ENCODE measurements around the gene ZFP36L2. TPM values are rescaled to one million over a fixed set of nuclear protein-coding genes. Genes with fewer than 3 reads are reported as not detected.
A peak's percentile ranks its signal among the peaks of the same experiment; 100 is the strongest.

The ZFP36L2 gene
- total and polyA plus RNA-seq, 10 of the 15 experiments (the other 5 are each of a cell fraction or from before 2014, with no cell fraction given), result 4.3 to 64.9 (median 19.5) TPM

DNA sequence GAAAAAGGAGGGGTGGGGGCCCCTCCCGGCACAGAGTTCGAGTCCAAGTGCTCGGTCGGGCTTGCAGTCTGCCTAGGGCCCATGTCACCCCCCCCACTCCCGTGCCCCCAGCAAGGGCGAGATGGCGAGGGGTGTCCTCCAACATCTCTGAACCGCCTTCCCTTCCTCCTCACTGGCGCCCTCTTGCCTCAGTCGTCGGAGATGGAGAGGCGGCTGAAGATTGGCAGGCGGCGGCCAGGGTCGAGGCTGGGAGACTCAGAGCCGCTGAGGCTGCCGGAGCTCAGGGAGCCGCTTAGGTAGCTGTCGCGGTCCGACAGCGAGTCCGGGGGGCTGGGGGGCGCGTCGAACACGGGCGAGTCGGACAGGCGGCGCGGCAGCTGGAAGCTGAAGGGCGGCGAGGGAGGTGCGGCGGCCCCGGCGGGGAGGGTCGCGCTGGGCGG lies 2.3 kb downstream of the ZFP36L2 start (continued):
- TF ChIP-seq ATF2 (IDR thresholded peaks at IDR 0.05; ENCODE audit: low read length) (no peak), CBFB (IDR thresholded peaks at IDR 0.05; ENCODE audit: low read depth) (0 out of 2 replicates have a peak, but pooled peaks have one; percentile 48), LARP7 (IDR thresholded peaks at IDR 0.05) (peak; percentile 92), HDGF (IDR thresholded peaks at IDR 0.05) (peak; percentile 85), CHD1 (IDR thresholded peaks at IDR 0.05; ENCODE audit: low read depth, low read length) (0 out of 2 replicates have a peak, but pooled peaks have one; percentile 58), BACH1 (IDR thresholded peaks at IDR 0.05; ENCODE audit: borderline replicate concordance) (peak; percentile 35; the same call in 1 of the 2 replicates), GATAD2B (conservative IDR thresholded peaks at IDR 0.05; ENCODE audit: low read depth) (peak; percentile 90; the same call in 1 of the 2 replicates), PKNOX1 (IDR thresholded peaks at IDR 0.05) (peak; percentile 95), RCOR1 (conservative IDR thresholded peaks at IDR 0.05; ENCODE audit: low read depth, low read length) (0 out of 2 replicates have a peak, but pooled peaks have one; percentile 30), IKZF2 (IDR thresholded peaks at IDR 0.05) (peak; percentile 36 to 45; a peak in 2 of 4 replicates), BHLHE40 (IDR thresholded peaks at IDR 0.05; ENCODE audit: borderline replicate concordance in 1 of 2, low read depth in 2 of 2, low read length in 1 of 2) (peak; percentile 54 to 75; a peak in 3 of 4 replicates), NBN (IDR thresholded peaks at IDR 0.05) (peak; percentile 69), REST (IDR thresholded peaks at IDR 0.05; ENCODE audit: low read depth, low read length) (no peak), CREM (IDR thresholded peaks at IDR 0.05; ENCODE audit: low read depth) (0 out of 2 replicates have a peak, but pooled peaks have one; percentile 36), SMARCA5 (IDR thresholded peaks at IDR 0.05) (peak; percentile 92), FOXK2 (IDR thresholded peaks at IDR 0.05) (no peak), MXI1 (IDR thresholded peaks at IDR 0.05; ENCODE audit: low read depth, low read length) (0 out of 2 replicates have a peak, but pooled peaks have one; percentile 21)
- TF ChIP-seq, protein P1, sequence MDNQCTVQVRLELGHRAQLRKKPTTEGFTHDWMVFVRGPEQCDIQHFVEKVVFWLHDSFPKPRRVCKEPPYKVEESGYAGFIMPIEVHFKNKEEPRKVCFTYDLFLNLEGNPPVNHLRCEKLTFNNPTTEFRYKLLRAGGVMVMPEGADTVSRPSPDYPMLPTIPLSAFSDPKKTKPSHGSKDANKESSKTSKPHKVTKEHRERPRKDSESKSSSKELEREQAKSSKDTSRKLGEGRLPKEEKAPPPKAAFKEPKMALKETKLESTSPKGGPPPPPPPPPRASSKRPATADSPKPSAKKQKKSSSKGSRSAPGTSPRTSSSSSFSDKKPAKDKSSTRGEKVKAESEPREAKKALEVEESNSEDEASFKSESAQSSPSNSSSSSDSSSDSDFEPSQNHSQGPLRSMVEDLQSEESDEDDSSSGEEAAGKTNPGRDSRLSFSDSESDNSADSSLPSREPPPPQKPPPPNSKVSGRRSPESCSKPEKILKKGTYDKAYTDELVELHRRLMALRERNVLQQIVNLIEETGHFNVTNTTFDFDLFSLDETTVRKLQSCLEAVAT (IDR thresholded peaks at IDR 0.05), result peak; percentile 74; the same call in 1 of the 2 replicates
- TF ChIP-seq, protein P2, sequence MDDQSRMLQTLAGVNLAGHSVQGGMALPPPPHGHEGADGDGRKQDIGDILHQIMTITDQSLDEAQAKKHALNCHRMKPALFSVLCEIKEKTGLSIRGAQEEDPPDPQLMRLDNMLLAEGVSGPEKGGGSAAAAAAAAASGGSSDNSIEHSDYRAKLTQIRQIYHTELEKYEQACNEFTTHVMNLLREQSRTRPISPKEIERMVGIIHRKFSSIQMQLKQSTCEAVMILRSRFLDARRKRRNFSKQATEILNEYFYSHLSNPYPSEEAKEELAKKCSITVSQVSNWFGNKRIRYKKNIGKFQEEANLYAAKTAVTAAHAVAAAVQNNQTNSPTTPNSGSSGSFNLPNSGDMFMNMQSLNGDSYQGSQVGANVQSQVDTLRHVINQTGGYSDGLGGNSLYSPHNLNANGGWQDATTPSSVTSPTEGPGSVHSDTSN (IDR thresholded peaks at IDR 0.05; ENCODE audit: insufficient replicate concordance, low read depth, low read length), result peak; percentile 87
- TF ChIP-seq, protein P3, sequence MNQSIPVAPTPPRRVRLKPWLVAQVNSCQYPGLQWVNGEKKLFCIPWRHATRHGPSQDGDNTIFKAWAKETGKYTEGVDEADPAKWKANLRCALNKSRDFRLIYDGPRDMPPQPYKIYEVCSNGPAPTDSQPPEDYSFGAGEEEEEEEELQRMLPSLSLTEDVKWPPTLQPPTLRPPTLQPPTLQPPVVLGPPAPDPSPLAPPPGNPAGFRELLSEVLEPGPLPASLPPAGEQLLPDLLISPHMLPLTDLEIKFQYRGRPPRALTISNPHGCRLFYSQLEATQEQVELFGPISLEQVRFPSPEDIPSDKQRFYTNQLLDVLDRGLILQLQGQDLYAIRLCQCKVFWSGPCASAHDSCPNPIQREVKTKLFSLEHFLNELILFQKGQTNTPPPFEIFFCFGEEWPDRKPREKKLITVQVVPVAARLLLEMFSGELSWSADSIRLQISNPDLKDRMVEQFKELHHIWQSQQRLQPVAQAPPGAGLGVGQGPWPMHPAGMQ (IDR thresholded peaks at IDR 0.05; ENCODE audit: borderline replicate concordance), result no peak
